Stimulated activated CD4-positive, alpha-beta T cell treated with anti-CD3 and anti-CD28 coated beads, TNF-alpha, amount 100 ng/mL, for 48 hours (primary cell): Measurements from ENCODE around the gene LEMD1.

Experiments
- DNase-seq, 3 donors: peaks; one replicate each; pipeline ENCODE4 v3.0.0-alpha.2; 2020; ENCODE audit warnings: low read depth in 3 of 3

The LEMD1 gene

GRCh38 chr1:205355075-205355453 lies 66.8 kb downstream of the LEMD1 start:
- DNase-seq = no peak

- DNase-seq = peak in 2 of 3 donors; percentile 35 to 57
Observed at GRCh38 chr1:205354259-205355074, 67.4 kb downstream of the LEMD1 start.

- DNase-seq = no peak
Observed at GRCh38 chr1:205353612-205354011, 68.2 kb downstream of the LEMD1 start.

- DNase-seq = no peak
Observed at GRCh38 chr1:205353191-205353590, 68.7 kb downstream of the LEMD1 start.

- no peak for DNase-seq
Observed at GRCh38 chr1:205351984-205352713, 69.7 kb downstream of the LEMD1 start.

- DNase-seq = no peak
Observed at GRCh38 chr1:205350691-205351141, 71.1 kb downstream of the LEMD1 start.

- no peak for DNase-seq
Observed at GRCh38 chr1:205350124-205350523, 71.7 kb downstream of the LEMD1 start.

GRCh38 chr1:205348554-205349487 lies 73.0 kb downstream of the LEMD1 start:
- no peak for DNase-seq

GRCh38 chr1:205346956-205347574 lies 74.8 kb downstream of the LEMD1 start:
- DNase-seq = no peak

GRCh38 chr1:205345761-205346160 lies 76.1 kb downstream of the LEMD1 start:
- DNase-seq = no peak

- DNase-seq = peak in 1 of 3 donors; percentile 26
Observed at GRCh38 chr1:205344066-205344928, 77.6 kb downstream of the LEMD1 start.

- DNase-seq = no peak
Observed at GRCh38 chr1:205343431-205344065, 78.3 kb downstream of the LEMD1 start.

- no peak for DNase-seq
Observed at GRCh38 chr1:205342986-205343385, 78.9 kb downstream of the LEMD1 start.

GRCh38 chr1:205340676-205341075 lies 81.2 kb downstream of the LEMD1 start:
- no peak for DNase-seq

- no peak for DNase-seq
Observed at GRCh38 chr1:205339717-205340116, 82.1 kb downstream of the LEMD1 start.

GRCh38 chr1:205339197-205339702 lies 82.6 kb downstream of the LEMD1 start:
- no peak for DNase-seq

GRCh38 chr1:205338011-205338410 lies 83.8 kb downstream of the LEMD1 start:
- DNase-seq = no peak

- no peak for DNase-seq
Observed at GRCh38 chr1:205337481-205337880, 84.4 kb downstream of the LEMD1 start.

GRCh38 chr1:205335692-205336091 lies 86.2 kb downstream of the LEMD1 start:
- peak; percentile 56 to 83 (median 62) for DNase-seq
